K562 (cell line): Measurements from ENCODE around the gene BOLL. TPM values are rescaled to one million over a fixed set of nuclear protein-coding genes. Genes with fewer than 3 reads are reported as not detected.

Source experiments
- CBFA2T2 ChIP-seq: fragments of 450-650 bp; conservative IDR thresholded peaks from 2 replicates; pipeline ENCODE4 v1.6.1; 2017; ENCODE audit warnings: mild to moderate bottlenecking
- EP400 ChIP-seq: fragments of 450-650 bp; IDR thresholded peaks from 2 replicates; pipeline ENCODE4 v1.6.1; 2017; ENCODE audit warnings: antibody characterized with exemption, mild to moderate bottlenecking, moderate library complexity
- L3MBTL2 ChIP-seq: fragments of 450-650 bp; IDR thresholded peaks from 2 replicates; pipeline ENCODE4 v1.6.1; 2016; ENCODE audit warnings: mild to moderate bottlenecking, moderate library complexity
- LARP7 ChIP-seq: fragments of 450-650 bp; IDR thresholded peaks from 2 replicates; pipeline ENCODE4 v1.6.1; 2016
- MGA ChIP-seq: fragments of 450-650 bp; IDR thresholded peaks from 2 replicates; pipeline ENCODE4 v1.6.1; 2016; ENCODE audit warnings: mild to moderate bottlenecking, moderate library complexity
- TRIM24 ChIP-seq, 2 experiments: fragments of 450-650 bp; IDR thresholded peaks; 2 replicates each; pipeline ENCODE4 v1.6.1; 2016
- USF2 ChIP-seq: sonication (generic); formaldehyde crosslinking; IDR thresholded peaks from 2 replicates; pipeline ENCODE4 v1.5.0; 2020; ENCODE audit warnings: missing genetic modification reagents
- ZBTB12 ChIP-seq: fragments of 250-450 bp; sonication (Bioruptor Pico); IDR thresholded peaks from 2 replicates; pipeline ENCODE4 v1.4.0; 2020
- ZNF592 ChIP-seq: fragments of 450-650 bp; IDR thresholded peaks from 2 replicates; pipeline ENCODE4 v1.6.1; 2017; ENCODE audit warnings: antibody characterized with exemption, mild to moderate bottlenecking
- polyA plus RNA-seq, 8 experiments: library from polyadenylated mRNA; depleted of rRNA in 4 of 8; stranded (reverse) in 5 of 8; unstranded in 3 of 8; fragments of >200 nt; fragmentation: Nextera tagmentation in 2 of 8; fragmentation: Illumina TruSeq in 1 of 8; extraction: Ambion mirVana in 2 of 8; extraction: Trizol in 1 of 8; gene quantifications; 2 replicates each; pipeline versions ENCODE4 v1.2.1 to v1.2.3, GENCODE V29; 2011 to 2014; ENCODE audit warnings: inconsistent platforms in 1 of 8, missing spikeins in 1 of 8
- total RNA-seq, 7 experiments: library from RNA; depleted of rRNA in 6 of 7; stranded (reverse); fragments of >200 nt in 6 of 7; fragmentation: Illumina TruSeq in 2 of 7; extraction: Trizol in 2 of 7; gene quantifications; 2 replicates each; pipeline versions ENCODE4 v1.2.1 to v1.2.3, GENCODE V29; 2011 to 2021; ENCODE audit warnings: low replicate concordance in 1 of 7

The BOLL gene
- total and polyA plus RNA-seq, 9 of the 15 experiments (the other 6 are each of a cell fraction or from before 2014, with no cell fraction given): 0.11 to 0.55 (median 0.19) TPM; not detected in 1

DNA sequence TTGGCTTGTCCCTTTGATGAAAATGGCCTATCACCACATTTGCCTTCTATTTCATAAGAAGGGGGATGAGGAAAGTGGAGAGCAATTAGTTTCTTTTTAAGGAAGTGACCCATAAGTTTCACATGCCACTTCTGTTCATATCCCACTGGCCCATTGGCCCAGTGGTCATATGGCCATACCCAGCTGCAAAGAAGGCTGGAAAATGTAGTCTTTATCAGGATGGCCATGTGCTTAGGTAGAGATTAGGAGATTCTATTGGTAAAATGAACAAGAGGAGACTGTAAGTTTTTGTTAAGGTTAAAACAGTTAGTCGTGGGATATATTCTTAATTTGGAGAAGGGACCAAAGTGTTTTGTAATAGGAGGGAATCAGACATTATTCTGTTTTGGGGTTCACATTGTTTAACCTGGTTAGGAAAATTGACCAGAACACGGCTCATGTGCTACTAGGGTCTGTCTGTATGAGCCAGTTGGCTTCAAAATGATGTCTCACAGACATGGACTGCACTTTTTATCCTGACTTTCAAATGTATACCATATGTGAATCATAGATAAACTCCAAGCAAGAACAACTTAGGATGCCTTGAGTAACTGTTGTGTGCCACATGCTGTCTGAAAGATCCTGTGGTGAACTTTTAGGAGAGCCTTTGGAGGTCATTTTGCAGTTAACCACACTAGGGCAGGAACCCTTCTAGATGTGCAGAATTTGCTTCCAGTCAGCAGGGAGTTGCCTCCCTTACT lies 36.6 kb upstream of the BOLL start (continued):
- TF ChIP-seq MGA (peak; percentile 72), EP400 (peak; percentile 52; the same call in 1 of the 2 replicates), ZNF592 (peak; percentile 73), LARP7 (no peak), USF2 (CRISPR knock-in tag) (peak; percentile 59), TRIM24 (IDR thresholded peaks at IDR 0.05) (0 out of 4 replicates have a peak, but pooled peaks of 1 of the 2 experiments have one; percentile 14), L3MBTL2 (peak; percentile 71), ZBTB12 (CRISPR knock-in tag) (no peak), CBFA2T2 (peak; percentile 34)
